ENCODE results near the gene DOCK10. TPM values are rescaled to one million over a fixed set of nuclear protein-coding genes. Genes with fewer than 3 reads are reported as not detected.

DOCK10 gene
- total RNA-seq, 1 donor from 2014 or later = 16.0 TPM

GRCh38 chr2:225013425-225014365 is 28.6 kb downstream of the DOCK10 start:
- DNase-seq (ENCODE audit: low spot score) = no peak

- no peak for DNase-seq (ENCODE audit: low spot score)
These were observed 30.7 kb downstream of the DOCK10 start for GRCh38 chr2:225011585-225011984.

GRCh38 chr2:225010804-225011203 is 31.5 kb downstream of the DOCK10 start:
- DNase-seq (ENCODE audit: low spot score) = no peak

GRCh38 chr2:225009768-225010167 is 32.5 kb downstream of the DOCK10 start:
- no peak for DNase-seq (ENCODE audit: low spot score)

GRCh38 chr2:225008935-225009334 is 33.3 kb downstream of the DOCK10 start:
- DNase-seq (ENCODE audit: low spot score) = no peak

- no peak for DNase-seq (ENCODE audit: low spot score)
These were observed 34.0 kb downstream of the DOCK10 start for GRCh38 chr2:225008179-225008856.

GRCh38 chr2:225006730-225007129 is 35.5 kb downstream of the DOCK10 start:
- DNase-seq (ENCODE audit: low spot score) = no peak

- no peak for DNase-seq (ENCODE audit: low spot score)
These were observed 37.7 kb downstream of the DOCK10 start for GRCh38 chr2:225004597-225004996.

GRCh38 chr2:225002656-225003045 is 39.6 kb downstream of the DOCK10 start:
- no peak for DNase-seq (ENCODE audit: low spot score)

GRCh38 chr2:225002039-225002655 is 40.1 kb downstream of the DOCK10 start:
- no peak for DNase-seq (ENCODE audit: low spot score)

- DNase-seq (ENCODE audit: low spot score) = no peak
These were observed 42.5 kb downstream of the DOCK10 start for GRCh38 chr2:224999754-225000153.

- DNase-seq (ENCODE audit: low spot score) = no peak
These were observed 42.9 kb downstream of the DOCK10 start for GRCh38 chr2:224999321-224999720.

GRCh38 chr2:224997802-224998201 is 44.5 kb downstream of the DOCK10 start:
- no peak for DNase-seq (ENCODE audit: low spot score)

GRCh38 chr2:224995419-224995818 is 46.8 kb downstream of the DOCK10 start:
- DNase-seq (ENCODE audit: low spot score) = no peak

- no peak for DNase-seq (ENCODE audit: low spot score)
These were observed 47.9 kb downstream of the DOCK10 start for GRCh38 chr2:224994242-224994823.

GRCh38 chr2:224990710-224991109 is 51.6 kb downstream of the DOCK10 start:
- no peak for DNase-seq (ENCODE audit: low spot score)

GRCh38 chr2:224987733-224988132 is 54.5 kb downstream of the DOCK10 start:
- no peak for DNase-seq (ENCODE audit: low spot score)

- DNase-seq (ENCODE audit: low spot score) = no peak
These were observed 55.8 kb downstream of the DOCK10 start for GRCh38 chr2:224986477-224986876.

GRCh38 chr2:224984637-224985036 is 57.6 kb downstream of the DOCK10 start:
- DNase-seq (ENCODE audit: low spot score) = no peak

GRCh38 chr2:224983712-224984554 is 58.3 kb downstream of the DOCK10 start:
- no peak for DNase-seq (ENCODE audit: low spot score)

All from mesenteric fat pad (tissue), 1 donor.